ENCODE data around the gene PRTN3. TPM values are rescaled to one million over a fixed set of nuclear protein-coding genes. Genes with fewer than 3 reads are reported as not detected.

PRTN3 gene
- total RNA-seq = 0.07 TPM in 1 of 2 replicates, not detected in the other

GRCh38 chr19:840519-841206 lies at the start of gene PRTN3:
Gene PRTN3, plus strand, starts transcription at chr19:840999. Its CDS starts 10 bp downstream, at chr19:841009.

DNA sequence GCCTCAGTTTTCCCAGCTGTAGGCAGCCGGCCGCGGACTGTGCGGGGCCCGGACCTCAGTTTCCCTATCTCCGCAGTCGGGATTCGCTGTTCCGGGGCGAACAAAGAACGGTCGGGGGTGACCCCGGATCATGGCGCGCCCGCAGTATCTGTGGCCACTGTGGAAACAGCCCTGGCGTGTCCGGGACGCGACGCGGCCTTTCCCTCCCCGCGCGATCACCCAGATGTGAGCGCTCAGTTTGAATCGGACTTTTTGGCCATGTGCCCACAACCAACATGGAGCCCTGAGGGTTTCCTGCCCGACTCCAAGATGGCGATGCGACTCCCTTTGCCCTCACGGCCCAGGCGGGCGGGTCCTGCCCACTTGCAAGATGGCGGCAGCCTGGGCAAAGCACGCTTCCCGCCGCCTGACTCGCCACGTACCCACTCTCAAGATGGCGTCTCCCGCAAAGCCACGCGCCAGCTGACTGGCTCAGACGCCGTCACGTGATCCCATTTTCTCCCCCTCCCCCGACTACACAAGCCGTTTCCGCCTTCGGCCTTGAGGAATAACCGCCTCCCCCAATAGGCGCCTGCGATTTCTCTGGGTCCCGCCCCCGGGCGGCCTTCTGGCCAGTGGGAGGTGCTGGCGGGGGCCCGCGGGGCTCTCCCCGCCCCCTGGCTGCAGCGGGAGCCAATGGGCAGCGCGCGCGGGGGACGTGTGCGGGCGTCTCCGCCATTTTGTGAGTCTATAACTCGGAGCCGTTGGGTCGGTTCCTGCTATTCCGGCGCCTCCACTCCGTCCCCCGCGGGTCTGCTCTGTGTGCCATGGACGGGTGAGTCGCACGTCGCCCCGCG lies 43.9 kb upstream of the PRTN3 start, which contains the start of gene PTBP1:
Gene PTBP1 (plus strand): TSS at position 761 of the 836 bp plus-strand sequence. CDS start 46 bp downstream, at position 807.

DNA sequence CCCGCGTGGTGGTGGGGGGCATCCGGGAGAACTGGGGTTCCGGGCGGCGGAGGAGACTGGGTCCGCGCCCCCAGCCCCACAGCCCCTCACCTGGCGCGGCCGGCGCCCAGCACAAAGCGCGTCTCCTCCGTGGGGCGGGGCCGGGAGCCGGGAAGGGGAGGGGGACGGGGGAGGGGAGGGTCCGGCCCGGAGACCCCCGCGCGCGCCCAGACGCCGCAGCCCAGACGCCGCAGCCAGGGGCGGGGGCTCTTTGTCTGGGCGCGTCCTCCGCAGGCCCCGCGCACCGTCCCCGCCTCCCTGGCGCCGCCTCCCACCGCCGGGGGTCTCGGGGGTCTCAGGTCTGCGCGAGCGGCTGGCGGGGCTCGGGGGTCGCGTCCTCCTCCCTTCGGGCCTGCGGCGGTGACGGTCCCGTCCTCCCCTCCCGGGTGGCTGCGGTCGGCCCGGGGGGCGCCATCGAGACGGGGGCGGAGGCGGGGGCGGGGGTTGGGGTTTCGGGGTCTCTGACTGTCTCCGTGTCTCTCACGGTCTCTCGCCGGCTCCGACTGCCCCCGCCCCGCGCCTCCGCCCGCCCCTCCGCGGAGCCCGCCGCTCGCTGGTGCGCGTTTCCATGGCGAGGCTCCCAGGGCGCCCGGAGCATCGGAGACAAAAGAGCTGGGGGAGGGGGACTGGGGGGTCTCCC lies 18.8 kb upstream of the PRTN3 start, which contains the start of gene PLPPR3:
Gene PLPPR3 (minus strand): TSS at position 131 of the 679 bp plus-strand sequence. CDS start 396 bp downstream, outside the sequence.

DNA sequence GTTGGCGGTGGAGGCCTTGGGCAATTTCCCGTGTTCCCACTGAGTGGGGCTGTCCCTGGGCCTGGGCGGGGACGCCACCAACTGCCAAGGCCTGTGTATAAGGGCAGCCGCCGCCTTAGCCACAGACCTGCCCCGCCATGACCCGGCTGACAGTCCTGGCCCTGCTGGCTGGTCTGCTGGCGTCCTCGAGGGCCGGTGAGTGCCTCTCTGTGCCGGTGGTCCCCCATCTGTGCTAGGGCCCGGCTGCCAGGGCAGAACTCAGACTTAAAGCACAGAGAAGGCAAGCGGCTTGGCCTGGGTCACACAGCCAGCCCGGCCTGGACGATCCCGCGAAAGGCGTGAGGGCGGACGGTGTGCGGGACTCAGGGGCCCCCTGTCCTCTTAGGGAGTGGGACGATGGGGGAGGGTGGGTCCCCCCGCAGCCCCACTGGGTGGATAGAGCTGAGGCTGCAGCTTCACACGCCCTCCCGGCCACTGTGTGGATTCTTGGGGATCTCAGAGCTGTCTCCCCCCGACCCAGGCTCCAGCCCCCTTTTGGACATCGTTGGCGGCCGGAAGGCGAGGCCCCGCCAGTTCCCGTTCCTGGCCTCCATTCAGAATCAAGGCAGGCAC lies 13.0 kb upstream of the PRTN3 start, which contains the start of gene AZU1:
Gene AZU1 (plus strand): TSS at position 128 of the 612 bp plus-strand sequence. CDS start 10 bp downstream, at position 138.

GRCh38 chr19:852136-853013 lies 11.6 kb downstream of the PRTN3 start, which contains the start of gene ELANE:
Gene ELANE, plus strand, starts transcription at chr19:852303. Its CDS starts 26 bp downstream, at chr19:852329.

DNA sequence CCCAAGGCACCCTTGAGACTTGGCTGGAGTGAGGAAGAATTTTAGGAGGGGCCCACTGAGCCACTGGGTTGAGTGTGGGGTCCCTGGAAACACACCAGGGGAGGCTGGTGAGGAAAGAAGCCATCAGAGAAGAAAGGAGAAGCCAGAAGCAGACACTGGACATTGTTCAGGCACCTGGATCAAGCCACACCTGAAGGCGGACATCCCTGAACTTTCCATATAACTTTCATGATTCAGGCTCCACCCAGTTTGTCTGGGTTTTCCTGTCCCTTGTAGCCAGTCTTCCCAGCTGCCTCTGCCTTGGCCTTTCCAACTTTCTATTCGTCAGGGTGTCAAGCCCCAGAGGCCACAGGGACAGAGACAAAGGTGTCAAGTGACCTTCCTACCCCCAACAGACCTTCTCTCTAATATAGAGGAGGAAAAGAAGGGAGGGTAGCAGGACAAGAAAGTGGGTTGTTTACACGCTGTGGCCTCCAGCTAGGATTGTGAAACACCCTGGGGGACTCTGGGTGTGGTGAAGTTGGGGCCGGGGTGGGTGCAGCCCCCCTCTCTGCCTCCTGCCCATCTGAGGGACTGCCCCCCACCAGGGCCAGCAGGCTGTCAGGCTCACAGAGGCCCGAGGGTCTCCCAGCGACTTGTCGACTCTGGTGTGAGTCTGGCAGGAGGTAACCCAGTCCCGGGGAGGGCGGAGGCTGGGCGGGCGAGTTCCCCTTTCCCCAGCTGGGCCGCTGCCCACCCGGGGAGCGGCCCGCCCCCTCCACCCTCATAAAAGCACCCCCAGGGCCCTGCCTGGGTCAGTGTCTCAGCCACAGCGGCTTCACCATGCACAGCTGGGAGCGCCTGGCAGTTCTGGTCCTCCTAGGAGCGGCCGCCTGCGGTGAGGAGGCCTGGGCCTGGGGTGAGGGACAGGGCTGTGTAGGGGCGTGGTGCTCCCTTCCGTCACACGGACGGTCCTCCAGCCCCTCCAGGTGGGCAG lies 18.4 kb downstream of the PRTN3 start, which contains the start of gene CFD:
Gene CFD (plus strand): TSS at position 797 of the 976 bp plus-strand sequence. CDS start 26 bp downstream, at position 823.

DNA sequence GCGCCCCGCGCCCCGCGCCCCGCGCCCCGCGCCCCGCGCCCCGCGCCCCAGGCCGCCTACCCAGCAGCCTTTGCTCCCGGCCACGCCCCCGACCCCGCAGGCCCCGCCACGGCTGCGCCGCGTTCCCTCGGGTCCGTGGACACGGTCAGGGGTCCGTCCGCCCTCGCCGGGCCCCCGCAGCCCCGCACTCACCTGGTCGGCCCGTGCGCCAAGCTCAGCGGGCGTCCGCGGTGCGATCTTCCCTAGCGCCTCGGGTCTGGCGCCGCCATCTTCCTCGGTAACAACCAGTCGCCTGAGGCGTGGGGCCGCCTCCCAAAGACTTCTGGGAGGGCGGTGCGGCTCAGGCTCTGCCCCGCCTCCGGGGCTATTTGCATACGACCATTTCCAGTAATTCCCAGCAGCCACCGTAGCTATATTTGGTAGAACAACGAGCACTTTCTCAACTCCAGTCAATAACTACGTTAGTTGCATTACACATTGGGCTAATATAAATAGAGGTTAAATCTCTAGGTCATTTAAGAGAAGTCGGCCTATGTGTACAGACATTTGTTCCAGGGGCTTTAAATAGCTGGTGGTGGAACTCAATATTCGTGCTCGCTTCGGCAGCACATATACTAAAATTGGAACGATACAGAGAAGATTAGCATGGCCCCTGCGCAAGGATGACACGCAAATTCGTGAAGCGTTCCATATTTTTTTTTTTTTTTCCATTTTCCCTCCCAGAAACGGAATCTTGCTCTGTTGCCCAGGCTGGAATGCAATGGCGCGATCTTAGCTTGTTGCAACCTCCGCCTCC lies 52.3 kb downstream of the PRTN3 start, which contains the start of the genes MED16 and RNU6-9:
Gene MED16 (minus strand): TSS at position 294 of the 796 bp plus-strand sequence. CDS start 2,056 bp downstream, outside the sequence.
Gene RNU6-9 (plus strand): TSS at position 591 of the 796 bp plus-strand sequence.

Other genes with a start within 250 kb of the PRTN3 start
- 25.8 and 43.3 TPM in 2 replicates for gene POLRMT, start 207.5 kb upstream of the PRTN3 start, total RNA-seq
- gene FGF22, start 201.1 kb upstream of the PRTN3 start, total RNA-seq = not detected in 2 replicates
- gene RNF126, start 177.8 kb upstream of the PRTN3 start, total RNA-seq = 22.2 and 22.9 TPM in 2 replicates
- gene FSTL3, start 164.6 kb upstream of the PRTN3 start, total RNA-seq = 55.3 and 185 TPM in 2 replicates
- gene PRSS57, start 145.5 kb upstream of the PRTN3 start, total RNA-seq = not detected in 2 replicates
- 5.2 and 18.2 TPM in 2 replicates for gene PALM, start 132.1 kb upstream of the PRTN3 start, total RNA-seq
- gene MISP, start 89.9 kb upstream of the PRTN3 start, total RNA-seq = 0.10 and 0.13 TPM in 2 replicates
- 135 and 172 TPM in 2 replicates for gene PTBP1, start 43.5 kb upstream of the PRTN3 start, total RNA-seq
- 0.30 TPM in 1 of 2 replicates, not detected in the other for gene PLPPR3, start 19.0 kb upstream of the PRTN3 start, total RNA-seq
- 0.07 TPM in 1 of 2 replicates, not detected in the other for gene AZU1, start 13.2 kb upstream of the PRTN3 start, total RNA-seq
- gene ELANE, start 11.3 kb downstream of the PRTN3 start, total RNA-seq = 0.13 TPM in 1 of 2 replicates, not detected in the other
- 1.1 and 9.3 TPM in 2 replicates for gene CFD, start 18.7 kb downstream of the PRTN3 start, total RNA-seq
- gene MED16, start 52.2 kb downstream of the PRTN3 start, total RNA-seq = 41.2 and 43.0 TPM in 2 replicates
- gene RNU6-9, start 52.5 kb downstream of the PRTN3 start, total RNA-seq = not detected in 2 replicates
- 20.3 and 28.8 TPM in 2 replicates for gene R3HDM4, start 72.2 kb downstream of the PRTN3 start, total RNA-seq
- gene KISS1R, start 76.3 kb downstream of the PRTN3 start, total RNA-seq = not detected in 2 replicates
- gene ARID3A, start 85.0 kb downstream of the PRTN3 start, total RNA-seq = 15.4 and 16.1 TPM in 2 replicates
- gene WDR18, start 143.3 kb downstream of the PRTN3 start, total RNA-seq = 26.5 and 34.7 TPM in 2 replicates
- 0.20 and 1.7 TPM in 2 replicates for gene GRIN3B, start 159.4 kb downstream of the PRTN3 start, total RNA-seq
- gene TMEM259, start 180.1 kb downstream of the PRTN3 start, total RNA-seq = 91.7 and 118 TPM in 2 replicates
- gene RNU6-2, start 180.5 kb downstream of the PRTN3 start, total RNA-seq = not detected in 2 replicates
- gene CNN2, start 185.6 kb downstream of the PRTN3 start, total RNA-seq = 200 and 242 TPM in 2 replicates
- 6.5 and 7.7 TPM in 2 replicates for gene ABCA7, start 199.1 kb downstream of the PRTN3 start, total RNA-seq
- gene ARHGAP45, start 226.2 kb downstream of the PRTN3 start, total RNA-seq = 0.65 and 2.1 TPM in 2 replicates

All from smooth muscle cell of the pulmonary artery (primary cell).